ENCODE measurements around the gene ATP6AP1. TPM values are rescaled to one million over a fixed set of nuclear protein-coding genes. Genes with fewer than 3 reads are reported as not detected.
"Not testable (repeated sequence)": the region's sequence is repeated elsewhere in the genome, so short reads cannot be mapped to it uniquely, and the experiment has no call there.

The ATP6AP1 gene
- total RNA-seq, 1 experiment from 2014 or later, result 48.8 TPM

DNA sequence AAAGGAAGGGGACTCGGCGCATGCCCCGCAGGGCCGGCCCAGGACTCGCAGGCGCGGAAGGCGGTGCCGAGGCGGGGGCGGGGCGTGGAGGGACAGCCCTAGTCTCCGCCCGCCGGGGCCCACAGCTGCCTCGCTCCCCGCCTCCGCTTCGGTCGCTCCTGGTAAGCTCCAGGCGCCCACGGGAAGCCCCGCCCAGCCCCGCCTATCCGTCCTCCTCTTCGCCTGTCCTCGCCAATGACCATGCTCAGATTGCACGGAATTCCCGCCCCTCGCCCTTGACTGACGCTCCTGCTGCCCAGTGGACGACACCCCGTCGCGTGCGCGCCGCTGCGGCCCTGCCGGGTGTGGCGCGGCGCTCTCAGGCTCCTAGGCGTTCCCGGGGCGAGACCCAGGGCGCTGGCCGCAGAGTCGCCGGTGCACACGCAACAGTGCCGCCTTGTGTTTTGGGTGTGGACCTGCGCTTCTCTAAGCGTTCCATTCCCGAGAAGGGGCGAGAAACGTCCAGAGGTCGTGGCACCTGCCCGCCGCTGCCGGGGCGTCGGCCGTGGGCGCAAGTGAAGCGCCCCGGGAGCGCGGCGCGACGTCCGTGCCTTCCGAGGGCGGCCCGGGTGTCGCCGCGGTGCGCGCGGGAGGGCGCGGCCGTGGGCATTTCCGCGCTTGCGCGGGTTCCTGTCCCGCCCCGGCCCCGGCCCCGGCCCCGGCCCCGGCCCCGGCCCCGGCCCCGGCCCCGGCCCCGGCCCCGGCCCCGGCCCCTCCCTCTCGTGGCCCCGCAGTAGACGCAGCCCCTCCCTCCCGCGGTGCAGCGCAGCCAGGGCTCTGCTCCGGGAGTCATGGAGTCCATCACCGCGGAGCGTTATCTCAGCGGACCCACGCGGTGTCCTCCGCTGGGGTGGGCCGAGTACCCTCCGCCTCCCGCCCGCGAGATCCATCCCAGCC lies 38.4 kb upstream of the ATP6AP1 start:
- peak overlapping the region; percentile 19; the same call in 1 of the 2 replicates for H3K4me3 ChIP-seq (ENCODE audit: insufficient read depth, low read depth, low read length)
- not testable (repeated sequence) for DNase-seq; H3K27me3 ChIP-seq (ENCODE audit: control insufficient read depth, insufficient read depth, low read length); H3K36me3 ChIP-seq (replicated peaks; ENCODE audit: control insufficient read depth, insufficient read depth, low read length)

DNA sequence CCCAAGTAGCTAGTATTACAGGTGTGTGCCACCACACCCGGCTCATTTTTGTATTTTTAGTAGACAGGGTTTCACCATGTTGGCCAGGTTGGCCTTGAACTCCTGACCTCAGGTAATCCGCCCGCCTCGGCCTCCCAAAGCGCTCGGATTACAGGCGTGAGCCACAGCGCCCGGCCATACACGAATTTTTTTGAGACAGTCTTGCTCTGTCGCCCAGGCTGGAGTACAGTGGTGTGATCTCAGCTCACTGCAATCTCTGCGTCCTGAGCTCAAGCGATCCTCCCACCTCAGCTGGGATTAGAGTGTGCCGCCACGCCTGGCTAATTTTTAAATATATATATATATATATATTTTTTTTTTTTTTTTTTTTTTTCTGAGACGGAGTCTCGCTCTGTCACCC lies 32.1 kb upstream of the ATP6AP1 start:
- H3K27me3 ChIP-seq (ENCODE audit: control insufficient read depth, insufficient read depth, low read length); DNase-seq; H3K4me3 ChIP-seq (ENCODE audit: insufficient read depth, low read depth, low read length): not testable (repeated sequence)
- H3K36me3 ChIP-seq (replicated peaks; ENCODE audit: control insufficient read depth, insufficient read depth, low read length), result peaks cover 14% of the 10 kb centered on the region

DNA sequence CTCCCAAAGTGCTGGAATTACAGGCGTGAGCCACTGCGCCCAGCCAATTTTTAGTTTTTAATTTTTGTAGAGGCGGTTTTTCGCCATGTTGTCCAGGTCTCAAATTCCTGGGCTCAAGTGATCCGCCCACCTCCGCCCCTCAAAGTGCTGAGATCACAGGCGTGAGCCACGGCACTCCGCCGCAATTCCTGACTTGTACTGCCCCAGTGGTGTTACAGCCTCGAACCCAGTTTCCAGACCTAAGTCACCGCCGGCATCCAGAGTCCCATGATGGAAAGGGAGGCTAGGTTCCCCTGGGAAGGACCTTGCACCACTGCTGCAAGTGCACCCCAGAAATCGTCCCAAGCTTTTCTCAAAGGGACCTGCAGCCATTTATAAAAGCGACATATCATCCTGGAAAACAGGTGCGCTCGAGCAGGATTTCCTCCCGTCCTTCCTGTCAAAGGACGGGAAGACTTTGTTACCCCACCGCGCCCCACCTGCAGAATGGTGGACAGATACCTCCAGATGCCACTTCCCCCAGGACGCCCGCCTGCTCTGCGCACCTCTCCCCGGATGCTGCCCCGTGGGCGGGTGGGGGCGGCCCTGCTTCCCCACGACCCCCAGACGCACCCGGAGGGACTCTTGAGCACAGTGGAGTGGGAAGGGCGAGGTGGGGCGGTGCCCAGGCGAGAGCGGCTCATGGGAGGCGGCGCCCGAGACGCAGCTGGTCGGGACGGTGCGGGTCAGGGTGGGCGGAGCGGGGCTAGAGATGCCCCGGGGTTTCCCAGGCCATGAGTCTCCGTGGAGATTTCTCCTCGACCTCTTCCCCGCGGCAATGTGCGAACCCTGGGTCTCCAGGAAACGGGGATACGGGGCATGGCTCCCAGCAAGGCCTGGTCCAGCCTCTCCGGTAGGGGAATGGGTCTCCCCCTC lies 31.2 kb upstream of the ATP6AP1 start:
- no peaks in the 10 kb centered on the region for H3K27me3 ChIP-seq (ENCODE audit: control insufficient read depth, insufficient read depth, low read length)
- peaks cover 14% of the 10 kb centered on the region for H3K36me3 ChIP-seq (replicated peaks; ENCODE audit: control insufficient read depth, insufficient read depth, low read length)
- peak; percentile 85 for DNase-seq
- peak overlapping the region; percentile 63 for H3K4me3 ChIP-seq (ENCODE audit: insufficient read depth, low read depth, low read length)

DNA sequence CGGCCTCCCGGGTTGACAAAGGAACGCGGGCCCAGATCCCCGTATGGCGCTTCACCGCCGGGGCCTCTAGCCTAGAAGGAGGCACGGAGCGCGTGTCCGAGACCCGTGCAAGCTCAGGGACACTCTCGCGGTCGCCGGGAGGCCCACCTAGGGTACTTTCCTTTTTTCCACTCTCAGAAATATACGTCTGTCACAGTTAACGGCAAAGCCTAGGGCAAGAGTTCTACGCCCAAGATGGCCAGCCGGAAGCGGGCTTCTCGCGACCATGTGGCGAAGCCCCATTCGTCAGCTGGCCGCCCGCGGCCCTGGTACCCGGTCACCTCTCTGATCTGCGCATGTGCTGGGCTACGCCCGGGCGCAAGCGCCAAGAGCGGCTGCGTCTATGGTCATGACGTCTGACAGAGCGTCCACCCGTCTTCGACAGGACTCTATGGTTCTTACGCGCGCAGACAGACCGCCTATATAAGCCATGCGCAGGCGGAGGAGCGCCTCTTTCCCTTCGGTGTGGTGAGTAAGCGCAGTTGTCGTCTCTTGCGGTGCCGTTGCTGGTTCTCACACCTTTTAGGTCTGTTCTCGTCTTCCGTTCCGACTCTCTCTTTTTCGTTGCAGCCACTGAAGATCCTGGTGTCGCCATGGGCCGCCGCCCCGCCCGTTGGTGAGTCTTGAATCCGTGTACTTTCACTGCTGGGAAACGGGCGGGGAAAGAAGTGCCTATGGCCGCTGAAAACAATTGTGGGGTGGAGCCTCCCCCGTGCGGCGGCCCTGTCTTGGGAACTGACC lies 30.4 kb upstream of the ATP6AP1 start, which contains the start of gene RPL10:
Gene RPL10 (plus strand): TSS at position 490 of the 780 bp plus-strand sequence. CDS start 143 bp downstream, at position 633.
- DNase-seq, result peak; percentile 97
- peaks cover 14% of the 10 kb centered on the region for H3K36me3 ChIP-seq (replicated peaks; ENCODE audit: control insufficient read depth, insufficient read depth, low read length)
- H3K4me3 ChIP-seq (ENCODE audit: insufficient read depth, low read depth, low read length), result peak within 1 kb of the TSS; percentile 63
- H3K27me3 ChIP-seq (ENCODE audit: control insufficient read depth, insufficient read depth, low read length), result no peaks in the 10 kb centered on the region

DNA sequence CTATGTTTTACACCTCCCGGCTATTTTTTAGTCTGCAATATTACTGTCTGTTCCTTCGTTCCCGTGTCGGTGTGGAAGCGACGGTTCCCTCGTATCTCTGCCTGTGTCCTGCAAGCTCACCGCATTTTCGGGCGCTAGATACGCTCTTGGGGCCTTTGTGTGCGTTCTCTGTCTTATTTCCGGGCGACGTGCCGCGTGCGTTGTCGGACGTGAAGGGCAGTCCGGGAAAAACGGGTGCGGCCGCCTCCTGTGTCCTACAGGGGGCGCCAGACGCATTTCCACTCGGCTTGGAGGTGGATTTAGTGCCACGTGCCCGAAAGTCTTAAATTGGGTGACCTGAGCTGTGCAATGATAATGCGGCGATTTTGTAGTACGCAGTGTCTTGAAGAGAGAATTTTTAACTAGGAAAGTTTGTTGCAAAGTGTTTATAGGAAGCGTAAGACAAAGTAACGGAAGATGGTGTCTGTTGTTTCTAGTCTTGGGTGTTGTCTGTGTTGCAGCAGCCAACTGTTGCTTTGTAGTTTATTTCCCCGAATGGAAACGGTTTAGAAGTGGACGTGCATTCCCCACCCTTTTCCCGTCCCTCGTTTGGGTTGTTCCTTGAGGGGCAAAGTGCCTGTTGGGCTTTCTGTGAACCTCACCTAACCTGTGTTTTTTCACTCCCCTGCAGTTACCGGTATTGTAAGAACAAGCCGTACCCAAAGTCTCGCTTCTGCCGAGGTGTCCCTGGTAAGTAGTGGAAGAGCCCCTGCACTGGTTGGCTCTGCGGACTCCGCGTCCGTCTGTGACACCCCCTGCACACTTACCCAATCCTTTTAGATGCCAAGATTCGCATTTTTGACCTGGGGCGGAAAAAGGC lies 29.6 kb upstream of the ATP6AP1 start:
- Histone ChIP-seq H3K36me3 (replicated peaks; ENCODE audit: control insufficient read depth, insufficient read depth, low read length) (peaks cover 14% of the 10 kb centered on the region), H3K27me3 (ENCODE audit: control insufficient read depth, insufficient read depth, low read length) (no peaks in the 10 kb centered on the region), H3K4me3 (ENCODE audit: insufficient read depth, low read depth, low read length) (peak overlapping the region; percentile 63)
- DNase-seq, result peak; percentile 67

DNA sequence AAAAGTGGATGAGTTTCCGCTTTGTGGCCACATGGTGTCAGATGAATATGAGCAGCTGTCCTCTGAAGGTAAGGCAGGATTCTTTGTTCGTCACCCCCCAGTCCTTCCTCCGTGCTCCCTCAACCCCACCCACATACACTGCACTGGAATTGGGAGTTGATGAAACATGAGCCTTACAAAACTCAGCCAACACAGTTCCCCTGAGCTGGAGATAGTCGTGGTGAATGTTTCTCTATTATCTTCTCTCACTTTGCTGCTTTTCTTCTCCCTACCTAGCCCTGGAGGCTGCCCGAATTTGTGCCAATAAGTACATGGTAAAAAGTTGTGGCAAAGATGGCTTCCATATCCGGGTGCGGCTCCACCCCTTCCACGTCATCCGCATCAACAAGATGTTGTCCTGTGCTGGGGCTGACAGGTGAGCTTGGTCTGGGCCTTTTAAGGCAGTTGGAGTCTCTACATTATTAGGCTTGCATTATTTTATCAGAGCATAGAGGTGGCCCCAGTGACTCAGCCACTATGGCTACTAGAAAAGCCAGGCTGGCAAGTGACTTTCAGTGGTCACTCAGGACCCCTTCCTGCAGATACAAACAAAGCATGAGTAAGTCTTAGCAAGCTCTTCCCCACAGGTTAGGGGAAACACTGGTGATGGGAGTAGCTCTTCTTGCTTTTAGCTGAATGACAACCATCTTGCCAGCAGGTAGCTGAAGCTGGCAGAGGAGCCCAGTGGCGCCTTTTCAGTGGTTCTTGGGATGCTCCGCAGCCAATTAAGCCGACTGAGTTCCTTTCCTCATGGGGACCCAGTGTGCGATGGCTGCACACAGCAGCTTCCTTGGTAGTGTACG lies 28.7 kb upstream of the ATP6AP1 start:
- peaks cover 14% of the 10 kb centered on the region for H3K36me3 ChIP-seq (replicated peaks; ENCODE audit: control insufficient read depth, insufficient read depth, low read length)
- H3K27me3 ChIP-seq (ENCODE audit: control insufficient read depth, insufficient read depth, low read length), result no peaks in the 10 kb centered on the region
- peak overlapping the region; percentile 63 for H3K4me3 ChIP-seq (ENCODE audit: insufficient read depth, low read depth, low read length)
- DNase-seq, result no peak

DNA sequence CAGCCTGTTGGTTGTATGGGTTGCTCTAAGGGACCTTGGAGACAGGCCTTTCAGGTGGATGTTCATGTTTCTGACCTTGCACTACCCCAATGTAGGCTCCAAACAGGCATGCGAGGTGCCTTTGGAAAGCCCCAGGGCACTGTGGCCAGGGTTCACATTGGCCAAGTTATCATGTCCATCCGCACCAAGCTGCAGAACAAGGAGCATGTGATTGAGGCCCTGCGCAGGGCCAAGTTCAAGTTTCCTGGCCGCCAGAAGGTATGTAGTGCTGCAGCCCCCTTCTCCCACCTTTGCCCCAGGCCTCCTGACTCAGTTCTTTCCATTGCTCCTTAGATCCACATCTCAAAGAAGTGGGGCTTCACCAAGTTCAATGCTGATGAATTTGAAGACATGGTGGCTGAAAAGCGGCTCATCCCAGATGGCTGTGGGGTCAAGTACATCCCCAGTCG lies 28.1 kb upstream of the ATP6AP1 start:
- DNase-seq; H3K27me3 ChIP-seq (ENCODE audit: control insufficient read depth, insufficient read depth, low read length); H3K4me3 ChIP-seq (ENCODE audit: insufficient read depth, low read depth, low read length): not testable (repeated sequence)
- H3K36me3 ChIP-seq (replicated peaks; ENCODE audit: control insufficient read depth, insufficient read depth, low read length), result peaks cover 14% of the 10 kb centered on the region

DNA sequence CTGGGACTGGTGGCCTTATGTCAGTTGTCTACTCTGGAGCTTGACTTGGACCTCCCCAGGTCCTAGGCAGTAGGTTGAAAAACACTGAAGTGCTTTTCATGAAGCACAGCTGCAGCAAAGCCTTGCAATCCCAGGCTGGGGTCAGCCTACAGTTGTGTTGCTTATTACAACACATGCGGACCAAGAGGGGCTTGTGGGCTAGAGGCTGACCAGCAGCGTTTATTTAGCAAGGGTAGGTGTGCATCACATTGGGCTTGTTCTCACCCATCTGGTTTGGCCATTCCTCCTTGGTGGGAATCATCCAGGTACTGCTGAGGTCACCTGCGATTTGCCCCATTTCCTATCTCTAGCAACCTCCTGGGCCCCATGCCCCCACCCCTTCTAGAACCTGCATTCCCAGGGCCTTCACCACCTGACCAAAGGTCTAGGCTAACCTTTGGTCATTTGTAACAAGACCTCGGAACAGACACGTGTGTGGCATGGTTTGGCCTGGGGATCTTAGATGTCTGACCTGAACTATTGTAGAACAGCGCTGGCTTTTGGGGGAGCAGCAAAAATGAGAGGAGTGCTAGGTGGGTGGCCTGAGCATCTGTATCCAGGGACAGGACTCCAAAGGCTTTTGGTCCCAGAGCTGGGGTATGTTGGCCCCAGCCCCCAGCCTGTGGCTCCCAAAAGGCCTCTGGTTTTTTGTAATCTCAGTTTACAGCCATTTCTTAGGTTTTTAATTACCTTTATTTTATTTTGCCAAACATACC lies 27.3 kb upstream of the ATP6AP1 start:
- Histone ChIP-seq H3K27me3 (ENCODE audit: control insufficient read depth, insufficient read depth, low read length) (no peaks in the 10 kb centered on the region), H3K4me3 (ENCODE audit: insufficient read depth, low read depth, low read length) (no peak overlapping the region), H3K36me3 (replicated peaks; ENCODE audit: control insufficient read depth, insufficient read depth, low read length) (peaks cover 14% of the 10 kb centered on the region)
- no peak for DNase-seq

DNA sequence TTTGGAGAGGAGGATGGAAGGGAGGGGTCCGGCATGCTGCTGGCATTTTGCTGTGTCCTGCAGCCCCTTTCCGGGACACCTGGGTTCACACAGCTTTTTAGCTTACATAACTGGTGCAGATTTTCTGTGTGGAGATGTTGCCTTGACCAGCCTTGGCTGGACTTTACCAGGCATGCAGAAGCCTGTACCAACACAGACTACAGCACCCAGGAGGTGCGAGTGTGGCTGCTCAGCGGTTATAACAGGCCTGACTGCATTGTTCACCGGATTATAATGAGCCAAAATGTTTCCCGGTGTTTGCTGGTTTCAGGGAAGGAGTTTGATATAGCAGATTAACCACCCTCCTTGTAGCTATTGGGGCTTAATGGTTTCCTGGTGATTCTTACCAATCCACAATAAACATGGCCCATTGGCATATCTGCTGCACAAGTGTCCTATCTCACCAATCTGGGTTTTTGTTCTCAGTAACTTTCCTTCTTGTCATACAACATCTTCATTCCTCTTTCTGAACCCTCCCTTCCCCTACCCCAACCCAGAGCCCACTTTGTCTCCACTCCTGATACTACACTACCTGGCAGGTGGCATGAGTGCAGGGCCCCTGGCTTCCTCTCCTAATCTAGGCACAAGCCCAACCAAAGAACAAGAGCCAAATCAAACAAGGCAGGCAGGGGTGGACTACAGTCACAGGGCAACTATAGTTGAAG lies 26.4 kb upstream of the ATP6AP1 start:
- Histone ChIP-seq H3K4me3 (ENCODE audit: insufficient read depth, low read depth, low read length) (no peak overlapping the region), H3K27me3 (ENCODE audit: control insufficient read depth, insufficient read depth, low read length) (no peaks in the 10 kb centered on the region), H3K36me3 (replicated peaks; ENCODE audit: control insufficient read depth, insufficient read depth, low read length) (peaks cover 14% of the 10 kb centered on the region)
- DNase-seq, result no peak

DNA sequence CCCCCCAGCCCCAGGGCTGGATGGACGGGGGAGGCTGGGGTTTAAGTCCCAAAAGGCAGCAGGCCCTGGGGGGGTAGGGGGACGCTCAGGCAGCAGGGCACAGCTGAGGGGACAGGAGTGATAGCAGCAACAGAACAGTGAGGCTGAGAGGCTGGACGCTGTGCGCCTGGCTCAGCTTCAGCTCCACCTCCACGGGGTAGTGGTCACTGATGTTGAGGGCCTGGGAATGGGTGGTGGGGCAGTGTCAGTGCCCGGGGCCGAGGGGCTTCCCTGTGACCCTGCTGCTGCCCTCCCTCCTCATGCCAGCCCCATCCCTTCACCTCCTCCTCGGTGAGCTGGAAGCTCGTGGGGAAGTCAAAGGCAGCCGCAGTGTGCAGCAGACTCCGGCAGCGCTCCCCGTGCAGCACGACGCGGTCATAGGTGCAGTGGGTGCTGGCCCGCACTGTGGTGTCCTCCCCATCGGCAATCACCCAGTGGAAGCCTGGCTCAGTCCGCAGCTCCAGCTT lies 25.8 kb upstream of the ATP6AP1 start:
- H3K4me3 ChIP-seq (ENCODE audit: insufficient read depth, low read depth, low read length), result no peak overlapping the region
- DNase-seq, result no peak
- H3K36me3 ChIP-seq (replicated peaks; ENCODE audit: control insufficient read depth, insufficient read depth, low read length), result peaks cover 14% of the 10 kb centered on the region
- no peaks in the 10 kb centered on the region for H3K27me3 ChIP-seq (ENCODE audit: control insufficient read depth, insufficient read depth, low read length)

DNA sequence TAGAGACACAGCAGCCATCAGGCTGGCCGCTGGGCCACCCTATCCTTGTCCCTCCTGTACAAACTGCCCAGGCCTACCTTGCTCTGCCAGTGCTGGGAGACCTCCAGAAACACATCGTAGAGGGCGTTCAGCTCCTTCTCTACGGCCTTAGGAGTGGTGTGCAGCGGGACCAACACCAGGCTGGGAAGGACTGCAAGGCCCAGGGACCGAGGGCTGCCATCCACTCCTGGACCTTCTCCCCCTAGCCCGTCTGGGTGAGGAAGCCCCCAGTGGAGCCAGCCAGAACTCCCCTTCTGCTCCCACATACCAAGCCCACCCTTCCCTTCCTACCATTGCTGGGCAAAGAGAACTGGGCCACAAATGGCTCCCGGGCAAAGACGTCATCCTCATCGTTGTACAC lies 25.3 kb upstream of the ATP6AP1 start:
- DNase-seq, result no peak
- H3K27me3 ChIP-seq (ENCODE audit: control insufficient read depth, insufficient read depth, low read length), result no peaks in the 10 kb centered on the region
- H3K4me3 ChIP-seq (ENCODE audit: insufficient read depth, low read depth, low read length), result no peak overlapping the region
- peaks cover 14% of the 10 kb centered on the region for H3K36me3 ChIP-seq (replicated peaks; ENCODE audit: control insufficient read depth, insufficient read depth, low read length)
